Effector memory CD4-positive, alpha-beta T cell (primary cell): ENCODE measurements around the gene ZC3H15.

Experiments used
- DNase-seq, 3 donors: peaks; one replicate each; pipeline ENCODE4 v3.0.0-alpha.2; 2020
- H3K27ac ChIP-seq: 2 replicates; pipeline ENCODE4 v1.7.0; 2013; ENCODE audit warnings: mild to moderate bottlenecking, low read length, moderate library complexity; ENCODE audit not compliant: insufficient read depth, poor library complexity, severe bottlenecking
- H3K27me3 ChIP-seq: replicated peaks from 2 replicates; pipeline ENCODE4 v1.7.0; 2013; ENCODE audit warnings: mild to moderate bottlenecking, low read length; ENCODE audit not compliant: insufficient read depth, control insufficient read depth, poor library complexity, severe bottlenecking
- H3K36me3 ChIP-seq: 2 replicates; pipeline ENCODE4 v1.7.0; 2013; ENCODE audit warnings: mild to moderate bottlenecking, low read length, moderate library complexity; ENCODE audit not compliant: control insufficient read depth, insufficient read depth
- H3K4me1 ChIP-seq: 2 replicates; pipeline ENCODE4 v1.7.0; 2013; ENCODE audit warnings: low read length, mild to moderate bottlenecking; ENCODE audit not compliant: control insufficient read depth, insufficient read depth, poor library complexity, severe bottlenecking
- H3K4me3 ChIP-seq: 2 replicates; pipeline ENCODE4 v1.7.0; 2013; ENCODE audit warnings: low read length, low read depth, mild to moderate bottlenecking; ENCODE audit not compliant: insufficient read depth, poor library complexity, severe bottlenecking
- H3K9me3 ChIP-seq: 2 replicates; pipeline ENCODE4 v1.7.0; 2013; ENCODE audit warnings: mild to moderate bottlenecking, low read length, moderate library complexity; ENCODE audit not compliant: control insufficient read depth

Gene ZC3H15

DNA sequence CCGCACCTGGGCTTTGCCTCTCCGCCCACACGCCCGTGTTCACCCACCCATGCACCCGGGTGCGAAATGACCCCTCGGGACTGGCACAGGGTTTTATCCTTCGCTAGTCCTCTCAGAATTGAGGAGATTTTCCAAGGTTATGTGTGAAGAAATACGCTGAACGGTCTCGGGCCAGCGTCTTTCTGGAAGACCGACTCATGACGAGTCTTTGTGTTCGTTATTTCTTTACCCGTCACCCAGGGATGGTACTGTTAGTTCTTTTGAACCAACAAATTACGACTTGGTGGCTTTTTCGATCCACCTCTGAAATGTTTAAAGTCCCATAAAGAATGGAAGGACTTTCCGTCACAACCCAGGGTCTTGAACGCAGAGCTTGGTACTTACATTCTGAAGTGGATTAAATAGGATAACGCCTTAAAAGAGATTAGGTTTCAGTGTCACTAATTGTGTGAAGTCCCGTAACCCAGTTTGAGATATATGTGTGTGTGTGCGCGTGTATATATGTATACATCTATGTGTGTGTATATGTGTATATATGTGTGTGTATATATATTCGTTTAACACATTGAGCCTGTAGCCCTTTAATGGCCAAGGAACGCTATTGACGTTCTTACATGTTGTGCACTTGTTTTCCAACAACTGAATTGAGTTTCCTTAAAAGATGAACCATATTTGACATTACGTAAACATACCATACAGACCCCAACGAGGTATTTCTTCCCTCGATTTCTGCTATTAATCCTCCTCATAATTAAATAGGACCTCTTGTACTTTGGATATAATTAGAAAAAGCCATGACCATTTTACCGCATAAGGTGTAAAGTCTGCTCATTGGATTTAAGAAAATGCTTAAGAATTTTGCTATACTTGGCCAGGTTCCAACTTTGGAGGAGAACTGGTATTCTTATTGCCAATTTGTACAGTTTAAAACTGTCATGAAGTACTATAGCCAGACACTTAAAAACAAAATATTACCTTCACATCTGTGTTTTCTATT, 889 bp downstream of the ZC3H15 start:
- H3K27ac ChIP-seq = peak overlapping the region; percentile 93
- H3K9me3 ChIP-seq = no peaks in the 10 kb centered on the region
- peaks cover 11% of the 10 kb centered on the region for H3K4me1 ChIP-seq
- H3K27me3 ChIP-seq = no peaks in the 10 kb centered on the region
- H3K4me3 ChIP-seq = peak overlapping the region; percentile 86
- no peaks in the 10 kb centered on the region for H3K36me3 ChIP-seq
- no peak for DNase-seq

DNA sequence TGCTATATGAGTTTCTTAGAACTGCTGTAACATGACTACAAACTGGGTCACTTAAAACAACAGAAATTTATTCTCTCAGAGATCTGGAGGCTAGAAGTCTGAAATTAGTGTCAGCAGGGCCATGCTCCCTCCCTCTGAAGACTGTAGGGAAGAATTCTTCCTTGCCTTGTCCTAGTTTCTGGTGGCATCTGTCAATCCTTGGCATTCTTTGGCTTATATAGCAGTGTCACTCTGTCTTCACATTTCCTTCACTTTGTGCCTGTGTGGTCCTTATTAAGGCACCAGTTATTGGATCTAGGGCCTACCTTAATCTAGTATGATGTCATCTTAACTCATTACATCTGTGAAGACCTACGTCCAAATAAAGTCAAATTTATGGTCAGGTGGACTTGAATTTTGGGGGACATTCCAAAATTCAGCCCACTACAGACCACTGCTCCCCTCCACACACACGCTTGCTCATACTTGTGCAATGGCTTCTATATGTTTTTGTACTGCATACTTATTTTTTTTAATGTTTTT, 7.6 kb downstream of the ZC3H15 start:
- H3K4me1 ChIP-seq = peaks cover 6% of the 10 kb centered on the region
- H3K27me3 ChIP-seq = no peaks in the 10 kb centered on the region
- peaks cover 29% of the 10 kb centered on the region for H3K36me3 ChIP-seq
- no peak for DNase-seq
- no peak overlapping the region for H3K4me3 ChIP-seq
- no peak overlapping the region for H3K27ac ChIP-seq
- H3K9me3 ChIP-seq = no peaks in the 10 kb centered on the region

DNA sequence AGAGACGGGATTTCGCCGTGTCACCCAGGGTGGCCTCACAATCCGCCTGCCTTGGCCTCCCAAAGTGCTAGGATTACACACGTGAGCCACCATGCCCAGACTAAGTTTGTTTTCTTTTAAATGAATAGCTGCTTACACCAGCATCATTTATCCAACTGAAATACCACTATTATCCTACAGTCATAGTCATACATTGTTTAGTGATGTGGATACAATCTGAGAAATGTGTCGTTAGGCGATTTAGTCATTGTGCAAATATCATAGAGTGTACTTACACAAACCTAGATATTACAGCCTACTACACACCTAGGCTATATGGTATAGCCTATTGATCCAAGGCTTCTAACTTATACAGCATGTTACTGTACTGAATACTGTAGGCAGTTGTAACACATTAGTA, 10.3 kb downstream of the ZC3H15 start:
- peaks cover 43% of the 10 kb centered on the region for H3K36me3 ChIP-seq
- no peaks in the 10 kb centered on the region for H3K4me1 ChIP-seq
- no peak for DNase-seq
- no peaks in the 10 kb centered on the region for H3K9me3 ChIP-seq
- no peak overlapping the region for H3K27ac ChIP-seq
- H3K27me3 ChIP-seq = no peaks in the 10 kb centered on the region
- no peak overlapping the region for H3K4me3 ChIP-seq

DNA sequence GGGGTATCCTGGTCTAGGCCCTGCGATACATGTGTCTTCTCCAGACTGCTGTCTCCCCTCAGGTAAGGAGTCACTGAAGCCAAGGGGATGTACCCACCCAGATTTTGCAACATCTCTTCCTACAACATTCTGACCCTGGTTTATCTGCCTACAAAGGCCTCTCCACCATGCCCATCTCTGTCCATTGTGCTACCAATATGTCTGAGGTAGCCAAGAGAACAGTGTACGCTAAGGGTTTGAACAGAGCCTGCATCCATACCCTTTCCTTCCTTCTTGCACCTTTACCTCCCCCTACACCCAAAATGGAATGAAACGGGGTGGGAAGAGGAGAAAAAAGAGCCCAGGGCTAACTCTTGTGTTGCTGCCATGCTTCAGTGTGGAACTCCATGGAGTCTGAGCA, 11.9 kb downstream of the ZC3H15 start:
- Histone ChIP-seq H3K27ac (no peak overlapping the region), H3K9me3 (no peaks in the 10 kb centered on the region), H3K4me1 (no peaks in the 10 kb centered on the region), H3K36me3 (peaks cover 53% of the 10 kb centered on the region), H3K4me3 (no peak overlapping the region), H3K27me3 (no peaks in the 10 kb centered on the region)
- DNase-seq = no peak

DNA sequence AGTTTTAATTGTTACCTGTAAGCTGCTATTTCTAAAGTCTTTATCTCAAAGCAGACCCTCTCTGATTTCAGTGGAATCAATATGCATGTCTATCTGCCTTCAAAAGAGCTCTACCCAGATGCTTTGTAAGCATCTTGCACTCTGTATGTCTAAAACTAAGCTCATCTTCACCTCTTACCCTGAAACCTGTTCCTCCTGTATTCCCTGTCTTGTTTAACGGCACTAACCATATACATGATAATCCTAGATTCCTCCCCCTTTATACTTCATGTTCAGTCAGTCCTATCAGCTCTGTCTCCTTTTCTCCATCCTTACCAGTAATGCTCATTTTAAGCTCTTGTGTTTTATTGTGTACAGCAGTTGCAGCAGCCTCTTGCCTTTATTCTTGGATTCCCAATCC, 12.8 kb downstream of the ZC3H15 start:
- Histone ChIP-seq H3K36me3 (peaks cover 56% of the 10 kb centered on the region), H3K4me3 (no peak overlapping the region), H3K27ac (no peak overlapping the region), H3K27me3 (no peaks in the 10 kb centered on the region), H3K9me3 (no peaks in the 10 kb centered on the region), H3K4me1 (peaks cover 2% of the 10 kb centered on the region)
- DNase-seq = no peak

DNA sequence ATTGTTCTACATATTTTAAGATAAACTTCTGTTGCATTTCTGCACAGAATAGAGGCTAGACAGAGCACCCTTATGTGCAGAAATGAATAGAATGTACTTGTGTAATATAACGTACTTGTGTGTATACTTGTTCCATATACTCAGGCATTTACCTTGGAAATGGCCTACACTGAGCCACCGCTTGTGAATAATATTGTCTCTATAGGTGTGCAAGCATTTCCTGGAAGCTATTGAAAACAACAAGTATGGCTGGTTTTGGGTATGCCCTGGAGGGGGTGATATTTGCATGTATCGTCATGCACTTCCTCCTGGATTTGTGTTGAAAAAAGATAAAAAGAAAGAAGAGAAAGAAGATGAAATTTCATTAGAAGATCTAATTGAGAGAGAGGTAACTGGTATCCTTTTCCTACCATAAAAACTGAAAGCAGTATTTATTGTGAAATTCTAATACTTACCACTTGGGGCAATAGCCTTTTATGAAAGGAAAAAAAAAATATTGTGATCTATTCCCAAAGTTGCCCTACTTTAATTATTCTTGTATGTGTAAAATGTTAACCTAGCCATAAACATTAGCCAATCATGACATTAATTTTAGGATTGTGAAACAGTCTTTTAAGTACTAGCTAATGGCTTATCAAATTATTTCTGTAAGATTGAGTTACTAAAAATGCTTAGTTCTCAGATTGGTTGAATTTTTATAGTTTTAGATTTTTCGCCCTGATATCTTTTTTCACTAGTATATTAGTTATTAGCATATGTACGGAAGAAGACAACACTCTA, 18.0 kb downstream of the ZC3H15 start:
- Histone ChIP-seq H3K4me3 (no peak overlapping the region), H3K9me3 (no peaks in the 10 kb centered on the region), H3K27me3 (no peaks in the 10 kb centered on the region), H3K4me1 (peaks cover 3% of the 10 kb centered on the region), H3K36me3 (peaks cover 75% of the 10 kb centered on the region), H3K27ac (no peak overlapping the region)
- no peak for DNase-seq

DNA sequence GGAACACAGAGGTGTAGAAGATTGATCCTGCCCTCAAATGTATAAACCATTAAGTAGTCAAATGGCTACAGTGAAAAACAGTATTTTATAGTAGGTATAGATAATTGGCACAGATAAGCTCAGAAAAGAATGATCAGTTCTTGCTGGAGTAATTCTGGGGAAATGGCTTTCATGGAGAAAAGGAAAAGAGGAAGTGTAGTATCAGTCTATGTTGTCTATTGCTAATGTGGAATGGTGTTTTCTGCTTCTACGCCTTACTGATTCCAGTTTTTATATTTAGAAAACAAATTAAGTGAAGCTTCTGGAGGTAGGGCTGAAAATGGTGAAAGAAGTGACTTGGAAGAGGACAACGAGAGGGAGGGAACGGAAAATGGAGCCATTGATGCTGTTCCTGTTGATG, 22.2 kb downstream of the ZC3H15 start:
- no peak for DNase-seq
- no peaks in the 10 kb centered on the region for H3K27me3 ChIP-seq
- peaks cover 81% of the 10 kb centered on the region for H3K36me3 ChIP-seq
- H3K4me1 ChIP-seq = peaks cover 3% of the 10 kb centered on the region
- H3K27ac ChIP-seq = no peak overlapping the region
- H3K9me3 ChIP-seq = no peaks in the 10 kb centered on the region
- H3K4me3 ChIP-seq = no peak overlapping the region

DNA sequence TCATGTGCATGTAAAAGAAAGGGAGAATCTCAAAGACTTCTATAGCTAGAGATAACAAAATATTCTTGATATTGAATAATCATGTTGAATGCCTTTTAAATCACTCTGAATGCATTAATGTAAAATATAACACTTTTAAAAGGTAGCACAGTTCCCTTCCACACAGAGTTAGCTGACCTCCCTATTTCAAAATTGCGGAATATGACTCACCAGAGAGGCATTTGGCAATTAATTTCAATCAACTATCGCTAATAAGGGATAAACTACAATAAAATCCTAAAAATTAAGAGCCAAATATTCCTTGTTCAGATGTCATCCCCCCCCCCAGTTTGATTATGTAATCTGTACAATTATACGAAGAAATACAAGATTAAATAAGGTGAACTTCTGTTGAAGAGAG, 29.3 kb downstream of the ZC3H15 start:
- Histone ChIP-seq H3K27ac (no peak overlapping the region), H3K4me1 (no peaks in the 10 kb centered on the region), H3K4me3 (no peak overlapping the region), H3K36me3 (peaks cover 25% of the 10 kb centered on the region), H3K27me3 (no peaks in the 10 kb centered on the region), H3K9me3 (no peaks in the 10 kb centered on the region)
- no peak for DNase-seq

DNA sequence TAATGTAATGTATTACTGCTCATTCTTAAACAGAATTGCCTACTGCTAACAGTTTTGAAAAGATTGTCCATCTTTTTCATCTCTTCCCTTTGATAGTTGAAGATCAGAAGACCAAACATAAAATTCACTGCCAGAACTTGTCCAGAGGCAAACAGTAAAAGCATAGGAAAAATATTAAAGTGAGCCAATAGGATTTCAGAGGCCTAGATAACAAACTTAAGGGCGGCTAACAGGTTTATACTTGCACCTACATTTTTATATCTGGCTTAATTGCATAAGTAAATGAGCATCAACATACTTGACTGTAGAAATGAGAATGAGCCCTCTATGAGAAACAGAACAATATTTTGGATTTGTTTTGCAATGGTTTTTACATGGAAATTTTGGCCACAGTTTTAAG, 30.3 kb downstream of the ZC3H15 start:
- DNase-seq = no peak
- peaks cover 17% of the 10 kb centered on the region for H3K36me3 ChIP-seq
- no peaks in the 10 kb centered on the region for H3K9me3 ChIP-seq
- no peaks in the 10 kb centered on the region for H3K27me3 ChIP-seq
- H3K4me1 ChIP-seq = no peaks in the 10 kb centered on the region
- no peak overlapping the region for H3K4me3 ChIP-seq
- no peak overlapping the region for H3K27ac ChIP-seq

DNA sequence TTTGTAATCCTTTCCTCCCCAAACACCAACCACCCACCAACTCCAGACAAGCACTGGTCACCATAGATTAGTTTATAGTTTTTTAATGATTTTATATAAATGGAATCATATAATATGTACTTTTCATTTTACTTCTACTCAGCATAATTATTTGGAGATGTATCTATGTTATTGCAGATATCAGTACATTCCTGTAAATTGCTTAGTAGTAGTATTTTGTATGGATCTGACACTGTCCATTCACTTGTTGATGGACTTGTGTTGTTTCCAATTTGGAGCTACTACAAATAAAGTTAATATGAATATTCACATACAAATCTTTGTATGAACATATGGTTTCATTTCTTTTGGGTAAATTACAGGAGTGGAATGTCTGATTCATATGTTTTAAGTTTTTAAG, 31.0 kb downstream of the ZC3H15 start:
- no peak overlapping the region for H3K4me3 ChIP-seq
- H3K27ac ChIP-seq = no peak overlapping the region
- no peaks in the 10 kb centered on the region for H3K4me1 ChIP-seq
- H3K9me3 ChIP-seq = no peaks in the 10 kb centered on the region
- DNase-seq = no peak
- H3K36me3 ChIP-seq = peaks cover 10% of the 10 kb centered on the region
- no peaks in the 10 kb centered on the region for H3K27me3 ChIP-seq
